Measurements from ENCODE around the gene PCDHGA1.

DNA sequence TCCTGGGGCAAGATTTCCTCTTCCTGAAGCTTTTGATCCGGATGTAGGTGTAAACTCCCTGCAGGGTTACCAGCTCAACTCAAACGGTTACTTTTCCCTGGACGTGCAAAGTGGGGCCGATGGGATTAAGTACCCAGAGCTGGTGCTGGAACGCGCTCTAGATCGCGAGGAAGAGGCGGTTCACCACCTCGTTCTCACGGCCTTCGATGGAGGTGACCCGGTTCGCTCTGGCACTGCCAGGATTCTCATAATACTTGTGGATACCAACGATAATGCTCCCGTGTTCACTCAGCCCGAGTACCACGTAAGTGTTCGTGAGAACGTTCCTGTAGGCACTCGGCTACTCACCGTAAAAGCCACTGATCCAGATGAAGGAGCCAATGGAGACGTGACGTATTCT is 25.3 kb downstream of the PCDHGA1 start:
- TF ChIP-seq POLR2AphosphoS5 (IDR thresholded peaks at IDR 0.05) = no peak
- TF ChIP-seq, protein P1, sequence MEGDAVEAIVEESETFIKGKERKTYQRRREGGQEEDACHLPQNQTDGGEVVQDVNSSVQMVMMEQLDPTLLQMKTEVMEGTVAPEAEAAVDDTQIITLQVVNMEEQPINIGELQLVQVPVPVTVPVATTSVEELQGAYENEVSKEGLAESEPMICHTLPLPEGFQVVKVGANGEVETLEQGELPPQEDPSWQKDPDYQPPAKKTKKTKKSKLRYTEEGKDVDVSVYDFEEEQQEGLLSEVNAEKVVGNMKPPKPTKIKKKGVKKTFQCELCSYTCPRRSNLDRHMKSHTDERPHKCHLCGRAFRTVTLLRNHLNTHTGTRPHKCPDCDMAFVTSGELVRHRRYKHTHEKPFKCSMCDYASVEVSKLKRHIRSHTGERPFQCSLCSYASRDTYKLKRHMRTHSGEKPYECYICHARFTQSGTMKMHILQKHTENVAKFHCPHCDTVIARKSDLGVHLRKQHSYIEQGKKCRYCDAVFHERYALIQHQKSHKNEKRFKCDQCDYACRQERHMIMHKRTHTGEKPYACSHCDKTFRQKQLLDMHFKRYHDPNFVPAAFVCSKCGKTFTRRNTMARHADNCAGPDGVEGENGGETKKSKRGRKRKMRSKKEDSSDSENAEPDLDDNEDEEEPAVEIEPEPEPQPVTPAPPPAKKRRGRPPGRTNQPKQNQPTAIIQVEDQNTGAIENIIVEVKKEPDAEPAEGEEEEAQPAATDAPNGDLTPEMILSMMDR (IDR thresholded peaks at IDR 0.05) = no peak
- TF ChIP-seq POLR2A (IDR thresholded peaks at IDR 0.05) = no peak
